ENCODE measurements around the gene BCKDHB. TPM values are rescaled to one million over a fixed set of nuclear protein-coding genes. Genes with fewer than 3 reads are reported as not detected.

Gene BCKDHB
- total RNA-seq, 1 donor from 2014 or later, result 14.3 TPM

DNA sequence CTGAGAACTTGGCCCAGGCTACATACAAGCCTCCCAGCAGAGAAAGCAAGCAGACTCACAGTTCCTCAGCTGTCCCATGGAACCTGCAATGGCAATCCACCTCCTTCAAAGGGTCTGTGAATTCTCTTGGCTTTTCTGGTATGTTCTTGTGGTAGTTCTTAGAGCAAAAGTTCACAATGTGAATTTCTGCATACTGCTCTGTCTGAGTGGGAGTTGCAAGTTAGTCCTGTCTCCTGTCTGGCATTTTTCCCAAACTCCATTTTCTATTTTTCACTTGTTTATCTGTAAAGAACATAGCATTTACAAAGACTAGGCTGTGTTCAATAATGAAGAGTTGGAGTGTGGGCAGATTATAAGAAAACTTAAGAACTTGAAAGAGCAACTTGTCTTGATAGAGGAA, 269.9 kb downstream of the BCKDHB start:
- H3K4me3 ChIP-seq, result no peak overlapping the region
- intact Hi-C loops (cut with DNase I), result no loop called here
- no peaks in the 10 kb centered on the region for H3K4me1 ChIP-seq
- no peaks in the 10 kb centered on the region for H3K36me3 ChIP-seq
- no peaks in the 10 kb centered on the region for H3K27me3 ChIP-seq
- no peak overlapping the region for H3K27ac ChIP-seq
- TF ChIP-seq, protein P1, sequence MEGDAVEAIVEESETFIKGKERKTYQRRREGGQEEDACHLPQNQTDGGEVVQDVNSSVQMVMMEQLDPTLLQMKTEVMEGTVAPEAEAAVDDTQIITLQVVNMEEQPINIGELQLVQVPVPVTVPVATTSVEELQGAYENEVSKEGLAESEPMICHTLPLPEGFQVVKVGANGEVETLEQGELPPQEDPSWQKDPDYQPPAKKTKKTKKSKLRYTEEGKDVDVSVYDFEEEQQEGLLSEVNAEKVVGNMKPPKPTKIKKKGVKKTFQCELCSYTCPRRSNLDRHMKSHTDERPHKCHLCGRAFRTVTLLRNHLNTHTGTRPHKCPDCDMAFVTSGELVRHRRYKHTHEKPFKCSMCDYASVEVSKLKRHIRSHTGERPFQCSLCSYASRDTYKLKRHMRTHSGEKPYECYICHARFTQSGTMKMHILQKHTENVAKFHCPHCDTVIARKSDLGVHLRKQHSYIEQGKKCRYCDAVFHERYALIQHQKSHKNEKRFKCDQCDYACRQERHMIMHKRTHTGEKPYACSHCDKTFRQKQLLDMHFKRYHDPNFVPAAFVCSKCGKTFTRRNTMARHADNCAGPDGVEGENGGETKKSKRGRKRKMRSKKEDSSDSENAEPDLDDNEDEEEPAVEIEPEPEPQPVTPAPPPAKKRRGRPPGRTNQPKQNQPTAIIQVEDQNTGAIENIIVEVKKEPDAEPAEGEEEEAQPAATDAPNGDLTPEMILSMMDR (IDR thresholded peaks at IDR 0.05), result no peak
- peaks cover 0 to 6% of the 10 kb centered on the region in 2 donors for H3K9me3 ChIP-seq
- no peak for DNase-seq (ENCODE audit: low spot score in 2 of 2)

DNA sequence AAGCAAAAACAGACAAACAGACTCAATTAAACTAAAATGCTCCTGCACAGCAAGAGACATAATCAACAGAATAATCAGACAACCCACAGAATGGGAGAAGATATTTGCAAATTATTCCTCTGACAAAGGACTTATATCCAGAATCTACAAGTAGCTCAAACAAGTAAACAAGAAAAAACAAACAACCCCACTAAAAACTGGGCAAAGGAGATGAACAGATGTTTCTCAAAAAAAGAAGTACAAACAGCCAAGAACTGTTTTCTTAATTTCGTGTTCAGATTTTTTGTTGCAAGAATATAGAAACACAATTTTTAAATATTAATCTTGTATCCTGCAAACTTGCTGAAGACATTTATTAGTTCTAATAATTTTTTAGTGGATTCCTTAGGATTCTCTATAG, 274.1 kb downstream of the BCKDHB start:
- intact Hi-C loops (cut with DNase I), result no loop called here
- no peak overlapping the region for H3K4me3 ChIP-seq

DNA sequence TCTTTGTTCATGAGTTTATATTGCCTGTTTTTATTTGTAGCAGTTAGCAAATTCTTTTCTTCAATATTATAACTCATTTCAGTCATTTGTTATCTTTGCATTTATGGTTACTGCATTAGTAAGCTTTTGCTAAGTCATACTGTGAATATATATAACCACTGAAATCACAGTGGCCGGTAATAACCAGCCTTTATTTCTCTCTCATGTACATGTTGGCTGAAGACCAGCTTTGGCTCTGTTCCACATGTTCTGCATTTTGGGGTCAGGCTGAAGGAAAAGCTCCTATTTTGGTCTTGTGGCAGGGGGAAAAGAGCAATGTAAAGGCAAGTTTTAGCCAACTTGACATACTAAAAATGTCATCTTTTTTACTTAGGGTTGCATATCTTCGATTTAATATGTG, 276.3 kb downstream of the BCKDHB start:
- Histone ChIP-seq H3K27ac (no peak overlapping the region), H3K4me1 (no peaks in the 10 kb centered on the region), H3K9me3 (no peaks in the 10 kb centered on the region), H3K36me3 (no peaks in the 10 kb centered on the region), H3K27me3 (no peaks in the 10 kb centered on the region), H3K4me3 (no peak overlapping the region)
- no peak for DNase-seq (ENCODE audit: low spot score in 2 of 2)
- intact Hi-C loops (cut with DNase I), result no loop called here
- TF ChIP-seq, protein P1 (IDR thresholded peaks at IDR 0.05), result no peak

More for the DNA sequence above, 274.1 kb downstream of the BCKDHB start:
- no peak for DNase-seq (ENCODE audit: low spot score in 2 of 2)
- Histone ChIP-seq H3K27ac (no peak overlapping the region), H3K36me3 (no peaks in the 10 kb centered on the region), H3K9me3 (no peaks in the 10 kb centered on the region), H3K27me3 (no peaks in the 10 kb centered on the region), H3K4me1 (no peaks in the 10 kb centered on the region)
- TF ChIP-seq, protein P1 (IDR thresholded peaks at IDR 0.05), result no peak

DNA sequence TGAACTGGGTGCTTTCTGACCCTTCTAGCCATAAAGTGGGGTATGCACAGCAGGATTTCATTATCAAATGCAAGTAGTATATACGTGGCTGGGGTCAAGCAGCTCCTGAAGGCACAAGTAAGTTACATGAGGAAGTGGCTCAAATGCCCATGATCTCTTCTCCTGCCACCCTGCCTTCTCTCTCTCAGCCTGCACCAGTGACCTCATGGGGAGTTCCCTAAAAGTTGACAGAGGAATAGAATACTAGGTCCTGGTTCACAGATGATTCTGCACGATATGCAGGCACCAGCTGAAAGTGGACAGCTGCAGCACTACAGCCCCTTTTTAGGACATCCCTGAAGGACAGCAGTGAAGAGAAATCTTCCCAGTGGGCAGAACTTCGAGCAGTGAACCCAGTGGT, 282.0 kb downstream of the BCKDHB start:
- intact Hi-C loops (cut with DNase I), result no loop called here
- H3K4me3 ChIP-seq, result no peak overlapping the region
- no peaks in the 10 kb centered on the region for H3K4me1 ChIP-seq
- H3K27me3 ChIP-seq, result no peaks in the 10 kb centered on the region
- DNase-seq (ENCODE audit: low spot score in 2 of 2), result no peak
- H3K9me3 ChIP-seq, result no peaks in the 10 kb centered on the region
- H3K36me3 ChIP-seq, result no peaks in the 10 kb centered on the region
- no peak overlapping the region for H3K27ac ChIP-seq
- TF ChIP-seq, protein P1 (IDR thresholded peaks at IDR 0.05), result no peak

Other genes with a start within 250 kb of the BCKDHB start
- gene ELOVL4, start 159.1 kb upstream of the BCKDHB start, total RNA-seq, result 6.4 TPM
- gene TTK, start 102.0 kb upstream of the BCKDHB start, total RNA-seq, result not detected

Measured in ascending aorta (tissue), 2 donors.